Chondrocyte (in vitro differentiated cells): Measurements from ENCODE around the gene CLPTM1L. TPM values are rescaled to one million over a fixed set of nuclear protein-coding genes. Genes with fewer than 3 reads are reported as not detected.
"Not testable (repeated sequence)": the region's sequence is repeated elsewhere in the genome, so short reads cannot be mapped to it uniquely, and the experiment has no call there.

ENCODE experiments used
- DNase-seq: peaks from one replicate; pipeline ENCODE4 v3.0.0; 2021; ENCODE audit warnings: mixed read lengths, low spot score
- H3K27ac Mint-ChIP-seq: one replicate; pipeline ENCODE4 v1.8.0; 2021; ENCODE audit warnings: mild to moderate bottlenecking, moderate library complexity, mixed read lengths; ENCODE audit not compliant: unreplicated experiment
- H3K27me3 Mint-ChIP-seq: 2 replicates; pipeline ENCODE4 v1.8.0; 2021; ENCODE audit warnings: low read depth, mixed read lengths
- H3K36me3 Mint-ChIP-seq: 2 replicates; pipeline ENCODE4 v1.8.0; 2021; ENCODE audit warnings: low read depth, mixed read lengths
- H3K4me1 Mint-ChIP-seq: 2 replicates; pipeline ENCODE4 v1.8.0; 2021; ENCODE audit warnings: low read depth, mild to moderate bottlenecking, mixed read lengths
- H3K4me3 Mint-ChIP-seq: one replicate; pipeline ENCODE4 v1.8.0; 2021; ENCODE audit warnings: mild to moderate bottlenecking, moderate library complexity, mixed read lengths; ENCODE audit not compliant: unreplicated experiment
- H3K9me3 Mint-ChIP-seq: 2 replicates; pipeline ENCODE4 v1.8.0; 2021; ENCODE audit warnings: low read depth, mixed read lengths
- CTCF ChIP-seq: fragments of 200-600 bp; sonication (generic); IDR thresholded peaks from 2 replicates; pipeline ENCODE4 v1.5.0; 2021; ENCODE audit warnings: antibody characterized with exemption, mild to moderate bottlenecking, moderate library complexity
- total RNA-seq: library from RNA; stranded (reverse); gene quantifications from 3 replicates; pipeline ENCODE4 v1.2.1, GENCODE V29; 2021

CLPTM1L gene
- total RNA-seq, 1 donor from 2014 or later: 81.6 TPM

DNA sequence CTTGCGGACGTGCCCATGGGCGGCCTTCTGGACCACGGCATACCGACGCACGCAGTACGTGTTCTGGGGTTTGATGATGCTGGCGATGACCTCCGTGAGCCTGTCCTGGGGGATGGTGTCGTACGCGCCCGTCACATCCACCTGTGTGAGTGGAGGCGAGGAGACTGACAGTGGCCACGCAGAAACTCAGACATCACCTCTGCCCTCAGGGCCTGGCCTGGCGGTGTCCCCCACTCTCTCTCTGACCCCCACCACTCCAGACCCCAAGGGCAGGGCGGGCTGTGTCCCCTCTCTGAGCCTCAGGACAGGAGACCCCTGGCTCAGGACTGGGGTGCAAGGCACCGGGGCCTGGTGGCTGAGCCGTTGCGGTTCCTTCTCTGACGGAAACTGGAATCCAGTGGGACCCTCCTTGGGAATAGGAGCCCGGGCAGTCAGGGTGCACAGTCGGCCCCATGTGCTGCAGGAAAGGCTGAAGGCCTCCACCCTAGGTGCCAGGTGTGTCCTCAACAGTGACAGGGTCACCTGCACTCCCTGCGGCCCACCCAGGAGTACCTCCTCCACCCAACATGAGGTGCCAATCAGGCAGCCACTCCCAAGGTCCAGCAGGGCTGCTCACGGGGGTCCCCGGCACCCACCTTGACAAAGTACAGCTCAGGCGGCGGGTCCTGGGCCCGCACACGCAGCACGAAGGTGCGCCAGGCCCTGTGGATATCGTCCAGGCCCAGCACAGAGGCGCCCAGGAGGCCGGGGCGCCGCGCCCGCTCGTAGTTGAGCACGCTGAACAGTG lies 66.0 kb downstream of the CLPTM1L start:
- H3K9me3 Mint-ChIP-seq: no peaks in the 10 kb centered on the region
- no peak overlapping the region for H3K27ac Mint-ChIP-seq
- H3K36me3 Mint-ChIP-seq: no peaks in the 10 kb centered on the region
- no peak overlapping the region for H3K4me3 Mint-ChIP-seq
- peaks cover 4% of the 10 kb centered on the region for H3K27me3 Mint-ChIP-seq
- no peaks in the 10 kb centered on the region for H3K4me1 Mint-ChIP-seq
- peak; percentile 85 for DNase-seq
- TF ChIP-seq CTCF: no peak

GRCh38 chr5:1278216-1278615 lies 66.7 kb downstream of the CLPTM1L start:
- no peak for TF ChIP-seq CTCF
- H3K27me3 Mint-ChIP-seq: peaks cover 4% of the 10 kb centered on the region
- H3K4me3 Mint-ChIP-seq: no peak overlapping the region
- H3K9me3 Mint-ChIP-seq: no peaks in the 10 kb centered on the region
- no peaks in the 10 kb centered on the region for H3K36me3 Mint-ChIP-seq
- no peaks in the 10 kb centered on the region for H3K4me1 Mint-ChIP-seq
- H3K27ac Mint-ChIP-seq: no peak overlapping the region
- DNase-seq: no peak

- Mint-ChIP-seq H3K27me3 (peaks cover 4% of the 10 kb centered on the region), H3K27ac (no peak overlapping the region), H3K9me3 (no peaks in the 10 kb centered on the region), H3K36me3 (no peaks in the 10 kb centered on the region), H3K4me1 (no peaks in the 10 kb centered on the region), H3K4me3 (no peak overlapping the region)
- TF ChIP-seq CTCF: no peak
- DNase-seq: no peak
Observed at GRCh38 chr5:1277781-1278180, 67.1 kb downstream of the CLPTM1L start.

- no peaks in the 10 kb centered on the region for H3K4me1 Mint-ChIP-seq
- peaks cover 4% of the 10 kb centered on the region for H3K27me3 Mint-ChIP-seq
- no peak overlapping the region for H3K27ac Mint-ChIP-seq
- no peak for TF ChIP-seq CTCF
- no peaks in the 10 kb centered on the region for H3K36me3 Mint-ChIP-seq
- H3K9me3 Mint-ChIP-seq: no peaks in the 10 kb centered on the region
- no peak for DNase-seq
- no peak overlapping the region for H3K4me3 Mint-ChIP-seq
Observed at GRCh38 chr5:1277331-1277730, 67.6 kb downstream of the CLPTM1L start.

DNA sequence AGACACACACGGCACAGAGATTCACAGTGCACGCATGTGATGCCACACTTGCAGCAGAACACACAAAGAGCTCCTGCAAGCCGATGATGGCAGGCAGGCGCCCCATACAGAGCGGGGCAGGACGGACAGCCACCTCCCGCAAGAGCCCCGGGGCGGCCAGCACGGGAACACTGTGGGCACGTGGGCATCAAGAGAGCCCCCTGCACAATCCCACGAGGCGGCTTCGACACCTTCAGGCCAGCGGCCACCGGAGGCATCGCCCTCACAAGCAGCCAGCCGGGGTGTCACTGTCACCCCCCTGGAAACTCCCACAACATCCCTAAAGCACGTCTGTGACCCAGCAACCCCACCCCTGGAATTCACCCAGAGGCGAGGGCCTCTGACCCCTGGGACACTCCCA lies 68.0 kb downstream of the CLPTM1L start:
- no peak overlapping the region for H3K27ac Mint-ChIP-seq
- TF ChIP-seq CTCF: no peak
- H3K9me3 Mint-ChIP-seq: no peaks in the 10 kb centered on the region
- no peak overlapping the region for H3K4me3 Mint-ChIP-seq
- no peaks in the 10 kb centered on the region for H3K4me1 Mint-ChIP-seq
- peak; percentile 90 for DNase-seq
- H3K36me3 Mint-ChIP-seq: no peaks in the 10 kb centered on the region
- peaks cover 4% of the 10 kb centered on the region for H3K27me3 Mint-ChIP-seq

GRCh38 chr5:1275397-1276391 lies 69.2 kb downstream of the CLPTM1L start:
- not testable (repeated sequence) for H3K36me3 Mint-ChIP-seq, H3K9me3 Mint-ChIP-seq, DNase-seq, H3K27ac Mint-ChIP-seq, H3K27me3 Mint-ChIP-seq, H3K4me1 Mint-ChIP-seq, H3K4me3 Mint-ChIP-seq
